GM21786 (cell line): Measurements from ENCODE around the gene MBOAT1.
"Not testable (repeated sequence)": the region's sequence is repeated elsewhere in the genome, so short reads cannot be mapped to it uniquely, and the experiment has no call there.

ENCODE experiments used
- ATAC-seq: cut with Tn5 transposase; IDR thresholded peaks from one replicate; pipeline ENCODE4 v1.9.1; 2021; ENCODE audit not compliant: unreplicated experiment

MBOAT1 gene

GRCh38 chr6:20142866-20143265, 69.4 kb downstream of the MBOAT1 start:
- no peak for ATAC-seq

GRCh38 chr6:20141931-20142330, 70.3 kb downstream of the MBOAT1 start:
- no peak for ATAC-seq

- ATAC-seq: not testable (repeated sequence)
These were observed 72.9 kb downstream of the MBOAT1 start for GRCh38 chr6:20139127-20139963.

DNA sequence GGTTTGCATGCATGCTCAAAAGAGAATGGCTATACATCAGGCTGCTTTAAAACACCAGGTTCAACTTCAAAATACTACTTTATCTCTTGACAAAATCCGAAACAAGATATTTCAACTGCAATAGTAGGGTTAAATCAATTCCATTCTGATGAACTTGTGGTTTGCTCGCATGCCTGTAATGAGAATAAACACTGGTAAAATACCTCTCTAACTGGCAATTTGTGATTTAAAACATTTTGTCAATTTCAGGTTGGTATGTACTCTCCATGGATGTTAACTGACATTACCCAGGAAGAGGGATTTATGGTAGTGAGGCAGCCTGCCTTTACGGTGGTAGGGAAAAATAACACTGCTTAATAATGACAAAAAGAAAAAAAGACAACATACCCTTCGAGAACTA, 74.4 kb downstream of the MBOAT1 start:
- no peak for ATAC-seq

DNA sequence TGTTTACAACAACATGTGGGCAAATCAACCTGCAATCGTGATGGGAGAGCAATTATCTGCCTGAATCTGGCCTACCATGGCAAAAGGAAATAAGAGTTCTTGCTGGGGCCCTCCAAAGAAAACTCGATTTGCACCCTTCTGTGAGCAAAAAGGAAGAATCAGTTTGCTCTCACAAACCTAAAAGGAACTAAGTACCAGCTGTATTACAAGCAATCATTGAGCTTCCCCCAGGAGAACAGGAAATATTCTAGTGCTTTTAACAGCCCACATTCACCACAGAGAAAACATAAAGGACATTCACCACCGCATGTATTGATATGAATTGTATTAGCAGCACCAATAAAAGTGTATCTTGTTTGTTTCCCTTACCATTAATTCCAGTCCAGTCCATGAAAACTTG, 75.0 kb downstream of the MBOAT1 start:
- ATAC-seq: no peak

DNA sequence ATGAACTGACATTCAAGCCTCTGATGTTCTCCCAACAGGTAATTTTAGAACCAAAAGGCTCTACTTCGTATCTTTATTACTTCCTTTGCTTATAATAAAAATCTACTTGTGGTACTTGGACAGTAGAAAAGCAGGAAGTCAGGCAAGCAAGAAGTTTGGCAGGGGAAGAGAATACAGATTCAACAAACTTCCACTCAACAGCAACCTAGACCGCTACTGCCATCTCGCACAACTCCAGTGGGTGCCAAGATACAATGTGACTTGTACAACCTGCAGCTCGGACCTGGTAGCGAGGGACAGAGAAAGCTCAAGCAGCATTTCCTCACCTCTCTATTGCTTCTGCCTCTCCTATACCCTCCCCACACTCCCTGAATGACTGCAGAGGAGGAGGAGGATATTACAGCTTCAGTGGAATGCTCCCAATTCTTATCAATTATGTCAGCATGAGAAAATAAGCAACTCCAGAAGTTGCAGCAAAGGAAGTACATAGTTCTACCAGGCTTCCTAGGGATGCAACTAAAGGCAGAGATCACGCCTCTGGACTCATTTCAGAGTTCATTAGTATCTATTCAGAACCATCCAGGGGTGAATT, 76.5 kb downstream of the MBOAT1 start:
- ATAC-seq: no peak

- no peak for ATAC-seq
These were observed 77.7 kb downstream of the MBOAT1 start for GRCh38 chr6:20134613-20135012.

DNA sequence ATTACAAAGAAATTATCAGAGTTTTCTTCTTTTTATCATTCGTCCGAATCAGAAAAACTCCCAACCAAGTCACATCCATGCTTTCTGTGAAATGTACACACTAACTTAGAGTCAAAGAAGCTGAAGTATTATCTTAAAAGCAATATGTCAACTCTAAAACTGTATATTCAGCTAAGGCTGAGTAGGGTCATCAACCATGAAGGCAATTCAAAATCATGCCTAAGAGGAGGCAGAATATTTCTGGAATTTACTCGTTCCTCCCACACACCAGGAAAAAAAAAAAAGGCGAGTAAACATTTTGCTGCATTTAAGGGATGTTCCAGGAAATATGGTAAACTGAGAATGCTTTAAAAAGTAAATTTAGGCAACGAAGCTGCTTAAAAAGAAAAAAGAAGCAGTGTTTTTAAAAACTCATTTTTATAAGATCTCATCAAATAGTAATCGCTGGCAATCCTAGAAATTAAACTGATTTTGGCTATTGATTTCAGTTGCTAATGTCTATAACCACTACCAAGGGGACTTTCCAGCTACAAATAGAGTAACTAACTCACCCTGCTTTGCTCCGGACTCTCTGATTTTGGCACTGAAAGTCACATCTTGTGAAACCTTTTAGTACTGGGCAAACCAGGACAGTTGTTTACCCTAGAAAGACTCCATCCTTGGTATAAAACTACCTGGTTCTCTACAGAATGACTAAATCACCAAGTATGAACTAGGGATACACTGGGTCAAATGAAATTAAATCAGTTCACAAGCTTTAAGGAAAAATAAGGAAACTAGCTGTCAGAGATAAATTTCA, 82.8 kb downstream of the MBOAT1 start:
- ATAC-seq: no peak

DNA sequence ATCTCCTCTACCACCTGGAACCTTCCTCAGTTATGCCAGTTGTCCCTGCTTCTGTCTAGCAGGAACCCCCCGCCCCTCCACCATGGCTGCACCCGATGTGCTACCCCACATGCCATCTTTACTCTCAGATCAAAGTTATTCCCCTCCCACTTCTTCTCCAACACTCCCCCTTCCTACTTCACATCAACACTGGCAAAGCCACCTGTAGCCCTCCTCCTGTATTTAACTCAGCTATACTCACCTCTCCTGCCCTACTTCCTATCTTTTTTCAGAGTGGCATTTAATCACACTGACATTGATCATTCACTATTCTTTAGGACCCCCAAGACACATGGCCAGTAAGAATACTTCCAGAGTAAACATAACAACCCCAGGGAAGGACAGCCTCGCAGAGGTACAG, 84.3 kb downstream of the MBOAT1 start:
- ATAC-seq: no peak

GRCh38 chr6:20126789-20127653, 85.2 kb downstream of the MBOAT1 start:
- peak; percentile 79 for ATAC-seq

DNA sequence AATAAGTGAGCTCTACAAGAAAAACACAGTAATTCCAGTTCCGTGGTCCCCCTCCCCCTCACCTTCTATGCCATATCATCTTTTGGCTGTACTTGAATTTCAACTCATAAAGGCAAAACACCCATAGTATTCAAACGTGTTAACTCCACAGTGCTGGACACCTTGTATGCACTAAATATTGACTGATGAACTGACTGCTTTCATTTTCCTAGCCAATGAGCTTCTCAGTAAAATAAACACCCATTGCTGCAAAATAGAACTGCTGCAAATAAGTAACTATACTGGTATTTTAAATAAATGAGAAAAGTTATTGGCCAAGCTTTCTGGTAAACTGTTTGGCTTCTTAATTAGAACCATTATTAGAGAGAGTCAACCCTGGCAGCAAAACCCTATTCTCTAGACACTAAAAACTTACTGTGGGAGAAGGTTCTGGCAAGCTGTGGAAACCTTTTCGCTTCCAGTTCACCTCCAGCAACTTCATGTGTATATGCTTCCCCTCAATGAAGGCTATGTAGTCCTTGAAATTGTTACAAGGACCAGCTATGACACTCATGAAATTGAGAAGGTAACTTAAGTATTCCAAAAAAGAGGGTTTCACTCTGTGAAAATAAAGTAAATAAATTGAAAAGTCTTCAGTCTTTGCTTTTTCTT, 86.0 kb downstream of the MBOAT1 start:
- ATAC-seq: no peak

DNA sequence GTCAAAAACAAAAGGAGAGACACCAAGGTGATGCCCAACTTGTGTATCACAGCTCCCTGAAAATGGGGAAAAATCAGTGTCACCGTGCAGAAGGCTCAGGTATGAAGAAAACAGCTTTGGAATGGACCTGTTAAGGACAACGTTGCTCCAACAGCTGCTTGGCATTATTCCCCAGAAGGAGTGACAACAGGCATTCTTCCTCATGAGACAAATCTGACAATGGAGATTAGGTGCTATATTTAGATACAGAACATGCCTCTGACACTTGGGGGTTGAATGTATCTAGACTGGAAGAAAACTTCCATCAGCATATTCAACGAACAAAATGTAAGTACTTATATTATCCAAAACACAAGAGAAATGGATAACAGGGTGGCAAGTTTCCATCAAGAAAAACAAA, 87.7 kb downstream of the MBOAT1 start:
- no peak for ATAC-seq

GRCh38 chr6:20119485-20119884, 92.8 kb downstream of the MBOAT1 start:
- ATAC-seq: no peak

- ATAC-seq: no peak
These were observed 93.4 kb downstream of the MBOAT1 start for GRCh38 chr6:20118892-20119291.

GRCh38 chr6:20117474-20117873, 94.8 kb downstream of the MBOAT1 start:
- ATAC-seq: peak; percentile 85

- no peak for ATAC-seq
These were observed 95.5 kb downstream of the MBOAT1 start for GRCh38 chr6:20116792-20117191.

DNA sequence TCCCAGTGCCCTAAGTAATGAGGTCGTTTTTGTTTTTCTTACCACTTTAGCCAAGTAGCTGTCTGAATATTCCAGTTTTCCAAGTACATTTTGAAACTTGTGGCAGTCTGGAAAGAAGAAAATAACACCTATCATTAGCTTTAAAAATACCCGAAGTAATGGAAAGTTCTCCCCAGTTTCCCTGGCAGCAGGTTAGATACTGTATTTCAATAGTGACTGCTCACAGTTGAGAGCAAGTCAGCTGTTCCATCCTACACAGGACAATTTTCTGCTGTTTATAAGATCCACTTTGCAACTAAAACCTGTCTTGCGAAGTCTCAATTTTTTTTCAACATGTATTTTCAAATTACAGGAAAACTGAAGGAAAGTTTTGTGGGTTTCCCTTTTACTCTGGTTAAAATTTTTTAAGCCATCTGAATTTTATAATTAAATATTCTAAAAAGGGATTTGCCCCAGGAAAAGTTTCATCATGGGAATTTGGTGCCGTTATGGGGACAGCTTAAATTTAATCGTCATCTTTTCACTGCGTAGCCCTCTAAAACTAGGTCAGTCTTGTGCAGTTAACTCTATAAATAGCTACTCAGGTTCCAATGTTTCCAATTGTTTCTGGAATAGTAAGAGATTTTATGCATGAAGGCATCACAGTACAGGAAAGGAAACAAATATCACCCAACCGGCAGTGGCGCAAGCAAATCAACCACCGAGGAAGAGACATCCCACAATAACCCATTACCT, 96.9 kb downstream of the MBOAT1 start:
- no peak for ATAC-seq

DNA sequence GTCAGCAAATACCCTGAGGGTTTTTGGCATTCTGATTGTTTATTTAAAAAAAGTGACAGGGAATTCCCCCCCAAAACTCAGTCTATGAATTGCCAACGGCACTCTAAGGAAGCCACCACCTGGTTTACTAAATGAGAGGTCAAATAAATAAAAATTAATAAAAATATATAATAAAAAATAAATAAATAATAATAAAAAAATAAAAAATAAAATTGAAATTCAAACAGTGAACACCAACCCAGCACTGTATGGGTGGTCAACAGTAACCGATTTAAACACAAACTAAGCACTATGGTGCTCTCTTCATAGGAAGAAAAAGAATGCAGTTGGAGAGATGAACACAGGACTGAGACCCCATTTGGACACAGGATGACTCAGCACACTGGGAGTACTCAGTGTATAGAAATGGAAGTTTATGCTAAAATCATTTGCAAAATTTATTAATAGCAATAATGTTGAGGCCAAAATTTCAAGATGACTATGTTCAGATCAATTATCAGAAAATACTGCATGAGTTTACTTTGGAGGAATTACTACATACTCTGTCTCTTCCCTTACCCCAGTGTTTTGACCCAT, 98.5 kb downstream of the MBOAT1 start:
- ATAC-seq: no peak

DNA sequence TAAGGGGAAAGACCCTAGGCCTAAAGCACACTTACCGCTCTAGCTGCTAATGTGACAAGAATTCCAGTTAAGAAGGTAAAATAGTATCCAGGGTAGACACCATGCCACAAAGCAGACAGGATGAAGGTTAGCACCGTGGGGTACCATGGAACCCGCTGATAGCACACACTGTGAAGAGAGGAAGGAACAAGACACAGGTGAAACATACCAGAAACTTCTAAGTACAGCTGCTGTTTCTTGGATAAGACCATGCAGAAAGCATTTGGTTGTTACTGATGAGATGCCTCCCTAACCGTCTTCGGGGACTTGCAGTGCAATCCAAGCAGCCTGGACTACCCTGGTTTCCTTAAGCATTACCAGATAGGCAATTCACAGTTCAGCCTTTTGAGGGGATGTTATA, 99.4 kb downstream of the MBOAT1 start:
- ATAC-seq: no peak
